H1 (cell line): ENCODE measurements around the gene FAM234A. TPM values are rescaled to one million over a fixed set of nuclear protein-coding genes. Genes with fewer than 3 reads are reported as not detected.

ENCODE experiments used
- CTCF ChIA-PET: fragments of 300-600 bp; sonication (Branson Sonifier 250); formaldehyde crosslinking; loops from one replicate; lab custom pipeline; 2021; ENCODE audit not compliant: partially characterized antibody; lab: Charles Lee
- POLR2A ChIA-PET: fragments of 300-600 bp; sonication (Branson Sonifier 250); formaldehyde crosslinking; loops from one replicate; lab custom pipeline; 2021; ENCODE audit warnings: inconsistent platforms; ENCODE audit not compliant: partially characterized antibody; lab: Charles Lee
- DNase-seq, 2 experiments: peaks; one replicate each; pipeline versions ENCODE4 v3.0.0 to v3.0.0-alpha.2; 2010 to 2022; ENCODE audit warnings: low spot score in 2 of 2, low read depth in 1 of 2, mixed read lengths in 1 of 2
- FAIRE-seq: peaks from 2 replicates; lab custom pipeline; 2011; peaks lifted over from hg19 to GRCh38; lab: Jason Lieb, UNC
- H2AFZ ChIP-seq: 2 replicates; pipeline ENCODE4 v1.8.1; 2012; ENCODE audit warnings: low read length, inconsistent platforms
- H2AK5ac ChIP-seq: 2 replicates; pipeline ENCODE4 v1.6.1; 2013; ENCODE audit warnings: low read depth, low read length
- H2BK120ac ChIP-seq: replicated peaks from 2 replicates; pipeline ENCODE3; 2013; ENCODE audit warnings: low read depth, low read length, inconsistent platforms
- H2BK12ac ChIP-seq: 2 replicates; pipeline ENCODE4 v1.6.1; 2013; ENCODE audit warnings: low read depth, low read length
- H2BK15ac ChIP-seq: 2 replicates; pipeline ENCODE4 v1.6.1; 2013; ENCODE audit warnings: low read length
- H2BK20ac ChIP-seq: 2 replicates; pipeline ENCODE4 v1.6.1; 2013; ENCODE audit warnings: low read length
- H2BK5ac ChIP-seq: 2 replicates; pipeline ENCODE4 v1.6.1; 2013; ENCODE audit warnings: low read depth, low read length
- H3K14ac ChIP-seq: 2 replicates; pipeline ENCODE4 v1.6.1; 2013; ENCODE audit warnings: inconsistent platforms; ENCODE audit not compliant: insufficient read length
- H3K18ac ChIP-seq: 2 replicates; pipeline ENCODE4 v1.6.1; 2013; ENCODE audit warnings: low read length; ENCODE audit errors: extremely low read depth
- H3K23ac ChIP-seq: 2 replicates; pipeline ENCODE4 v1.6.1; 2013; ENCODE audit warnings: inconsistent platforms; ENCODE audit not compliant: insufficient read length
- H3K23me2 ChIP-seq: 2 replicates; pipeline ENCODE4 v1.6.1; 2013; ENCODE audit warnings: low read depth, low read length
- H3K27ac ChIP-seq: 2 replicates; pipeline ENCODE4 v1.6.1; 2011; ENCODE audit warnings: low read depth, low read length, inconsistent platforms
- H3K27me3 ChIP-seq, 4 experiments: replicated peaks in 1 of 4; 1 replicate in 1 of 4; 2 replicates in 3 of 4; pipeline versions ENCODE4 v1.6.1 to v1.8.1; 2011 to 2013; ENCODE audit warnings: low read length in 3 of 4, mild to moderate bottlenecking in 3 of 4, inconsistent platforms in 2 of 4, mixed read lengths in 2 of 4, moderate library complexity in 1 of 4; ENCODE audit not compliant: control insufficient read depth in 3 of 4, insufficient read depth in 3 of 4; ENCODE audit errors: extremely low read depth in 1 of 4
- H3K36me3 ChIP-seq, 4 experiments: 2 replicates each; pipeline versions ENCODE4 v1.6.1 to v1.8.1; 2011 to 2013; ENCODE audit warnings: mild to moderate bottlenecking in 4 of 4, low read length in 3 of 4, moderate library complexity in 2 of 4, control low read depth in 1 of 4, inconsistent platforms in 1 of 4; ENCODE audit not compliant: insufficient read depth in 4 of 4, control insufficient read depth in 2 of 4
- H3K4ac ChIP-seq: replicated peaks from 2 replicates; pipeline ENCODE3; 2013; ENCODE audit warnings: low read length, low read depth, mixed read lengths, inconsistent platforms; ENCODE audit not compliant: insufficient read length
- H3K4me1 ChIP-seq, 4 experiments: replicated peaks in 1 of 4; 1 replicate in 1 of 4; 2 replicates in 3 of 4; pipeline versions ENCODE4 v1.6.1 to v1.8.1; 2011 to 2013; ENCODE audit warnings: low read length in 3 of 4, inconsistent platforms in 2 of 4, mixed read lengths in 1 of 4; ENCODE audit not compliant: insufficient read depth in 4 of 4, control insufficient read depth in 3 of 4
- H3K4me2 ChIP-seq, 2 experiments: 2 replicates each; pipeline versions ENCODE4 v1.6.1 to v1.8.1; 2011 to 2013; ENCODE audit warnings: low read depth in 2 of 2, low read length in 2 of 2, control low read depth in 1 of 2, inconsistent platforms in 1 of 2, mild to moderate bottlenecking in 1 of 2; ENCODE audit not compliant: insufficient read depth in 1 of 2
- H3K4me3 ChIP-seq, 4 experiments: fragments of 200-600, 300-600 bp in 1 of 4; sonication (generic), shearing (Covaris generic), sonication (Bioruptor Twin) in 1 of 4; 2 replicates each; pipeline versions ENCODE4 v1.5.1 to v1.8.1; 2011 to 2016; ENCODE audit warnings: low read length in 4 of 4, low read depth in 3 of 4, control low read depth in 2 of 4, inconsistent platforms in 2 of 4, mild to moderate bottlenecking in 2 of 4, mixed read lengths in 1 of 4, moderate library complexity in 1 of 4; ENCODE audit not compliant: insufficient read depth in 2 of 4; ENCODE audit errors: extremely low read depth in 1 of 4
- H3K56ac ChIP-seq: replicated peaks from 2 replicates; pipeline ENCODE3; 2013; ENCODE audit warnings: low read depth, mild to moderate bottlenecking, mixed read lengths, low read length, inconsistent platforms; ENCODE audit not compliant: insufficient read length
- H3K79me1 ChIP-seq: 2 replicates; pipeline ENCODE4 v1.6.1; 2013; ENCODE audit warnings: low read depth, low read length, control low read depth
- H3K79me2 ChIP-seq, 2 experiments: 2 replicates each; pipeline versions ENCODE4 v1.6.1 to v1.8.1; 2012 to 2013; ENCODE audit warnings: low read length in 2 of 2, mild to moderate bottlenecking in 2 of 2, inconsistent platforms in 1 of 2; ENCODE audit not compliant: insufficient read depth in 2 of 2, control insufficient read depth in 1 of 2
- H3K9ac ChIP-seq, 4 experiments: replicated peaks in 1 of 4; 1 replicate in 1 of 4; 2 replicates in 3 of 4; pipeline versions ENCODE4 v1.6.1 to v1.8.1; 2011 to 2013; ENCODE audit warnings: low read depth in 3 of 4, low read length in 3 of 4, control low read depth in 2 of 4, mild to moderate bottlenecking in 2 of 4, moderate library complexity in 2 of 4, inconsistent platforms in 1 of 4; ENCODE audit errors: extremely low read depth in 1 of 4
- H3K9me3 ChIP-seq, 2 experiments: 2 replicates each; pipeline versions ENCODE4 v1.6.1 to v1.8.1; 2012 to 2013; ENCODE audit warnings: mild to moderate bottlenecking in 2 of 2, moderate library complexity in 2 of 2, control low read depth in 1 of 2, inconsistent platforms in 1 of 2, low read depth in 1 of 2, low read length in 1 of 2, mixed read lengths in 1 of 2; ENCODE audit not compliant: insufficient read depth in 2 of 2
- H4K20me1 ChIP-seq, 2 experiments: replicated peaks in 1 of 2; 2 replicates each; pipeline versions ENCODE3 to v1.8.1; 2011 to 2013; ENCODE audit warnings: inconsistent platforms in 2 of 2, low read length in 2 of 2, mild to moderate bottlenecking in 1 of 2; ENCODE audit not compliant: insufficient read depth in 2 of 2, control insufficient read depth in 1 of 2
- H4K5ac ChIP-seq: 2 replicates; pipeline ENCODE4 v1.6.1; 2013; ENCODE audit warnings: low read length, low read depth, mixed read lengths, inconsistent platforms; ENCODE audit not compliant: insufficient read length
- H4K8ac ChIP-seq: 2 replicates; pipeline ENCODE4 v1.8.0; 2013; ENCODE audit warnings: mild to moderate bottlenecking, moderate library complexity, low read length, inconsistent platforms; ENCODE audit not compliant: insufficient read depth; ENCODE audit errors: extremely low read depth
- H4K91ac ChIP-seq: replicated peaks from 2 replicates; pipeline ENCODE3; 2013; ENCODE audit warnings: low read length, mixed read lengths, inconsistent platforms; ENCODE audit not compliant: insufficient read length
- ATF3 ChIP-seq: IDR thresholded peaks from 2 replicates; pipeline ENCODE4 v1.6.1; 2011; ENCODE audit warnings: low read depth, mild to moderate bottlenecking, low read length; ENCODE audit not compliant: insufficient read depth
- BRCA1 ChIP-seq: IDR thresholded peaks from 2 replicates; pipeline ENCODE4 v1.6.1; 2012; ENCODE audit warnings: low read depth, low read length, improper control_type of control experiment
- CBX8 ChIP-seq: fragments of 300-800, 300-1000 bp; sonication (generic); IDR thresholded peaks from 2 replicates; pipeline ENCODE4 v1.7.1; 2016; ENCODE audit warnings: low read depth, low read length, borderline replicate concordance
- CTBP2 ChIP-seq: IDR thresholded peaks from 2 replicates; pipeline ENCODE4 v1.7.0; 2011; ENCODE audit warnings: borderline replicate concordance, mild to moderate bottlenecking, moderate library complexity, mixed read lengths, low read length; ENCODE audit not compliant: insufficient read depth, insufficient read length
- EP300 ChIP-seq, 2 experiments: IDR thresholded peaks; 1 replicate in 1 of 2; 2 replicates in 1 of 2; pipeline ENCODE4 v1.6.1; 2011 to 2012; ENCODE audit warnings: low read depth in 2 of 2, low read length in 2 of 2, mild to moderate bottlenecking in 2 of 2, borderline replicate concordance in 1 of 2, inconsistent platforms in 1 of 2, moderate library complexity in 1 of 2
- KDM5A ChIP-seq: fragments of 200-600 bp; IDR thresholded peaks from 2 replicates; pipeline ENCODE4 v1.7.1; 2012; ENCODE audit warnings: mild to moderate bottlenecking, low read length, inconsistent platforms, mixed read lengths
- NANOG ChIP-seq: IDR thresholded peaks from 2 replicates; pipeline ENCODE4 v1.6.1; 2011; ENCODE audit warnings: low read length, low read depth, mild to moderate bottlenecking, inconsistent platforms; ENCODE audit not compliant: insufficient read depth, poor library complexity, severe bottlenecking
- RNF2 ChIP-seq: fragments of 200-900, 300-1000 bp; sonication (generic); IDR thresholded peaks from 2 replicates; pipeline ENCODE4 v1.7.1; 2016; ENCODE audit warnings: borderline replicate concordance, low read depth, mild to moderate bottlenecking, antibody characterized with exemption, low read length; ENCODE audit not compliant: poor library complexity, severe bottlenecking; ENCODE audit errors: missing control alignments
- SIX5 ChIP-seq: IDR thresholded peaks from 2 replicates; pipeline ENCODE4 v1.6.1; 2011; ENCODE audit warnings: mild to moderate bottlenecking, low read depth, low read length
- SUZ12 ChIP-seq: fragments of 200-600 bp; sonication (generic); IDR thresholded peaks from 2 replicates; pipeline ENCODE4 v1.6.1; 2012; ENCODE audit warnings: mild to moderate bottlenecking, inconsistent platforms, low read length, moderate library complexity, mixed read lengths
- TEAD4 ChIP-seq: IDR thresholded peaks from 2 replicates; pipeline ENCODE4 v1.6.1; 2012; ENCODE audit warnings: low read depth, low read length, inconsistent platforms, mixed read lengths
- YY1 ChIP-seq: IDR thresholded peaks from 2 replicates; pipeline ENCODE4 v1.6.1; 2011; ENCODE audit warnings: low read depth, mild to moderate bottlenecking, low read length
- WGBS, 2 experiments: shearing (Covaris generic) in 1 of 2; methylation state at CpG; one replicate each; pipeline versions ENCODE4 v1.1.6 to v1.1.7; 2013 to 2015; ENCODE audit warnings: low lambda C conversion rate in 2 of 2, mixed read lengths in 2 of 2, inconsistent platforms in 1 of 2, low coverage in 1 of 2, missing lambda C conversion rate in 1 of 2; ENCODE audit not compliant: insufficient replicate concordance in 2 of 2, insufficient coverage in 1 of 2, insufficient read length in 1 of 2; ENCODE audit errors: extremely low coverage in 1 of 2, missing lambda C conversion rate in 1 of 2; 5-methylcytosine and 5-hydroxymethylcytosine counted together
- polyA plus RNA-seq, 7 experiments: library from polyadenylated mRNA; depleted of rRNA in 3 of 7; stranded (reverse) in 5 of 7; unstranded in 2 of 7; fragments of >200 nt in 5 of 7; fragments of 200-250 nt in 2 of 7; gene quantifications; 1 replicate in 5 of 7; 2 replicates in 1 of 7; 4 replicates in 1 of 7; pipeline versions ENCODE4 v1.2.1 to v1.2.3, GENCODE V29; 2011 to 2013; ENCODE audit warnings: missing spikeins in 2 of 7, mixed read lengths in 2 of 7
- total RNA-seq: library from RNA; stranded (reverse); fragmentation: NEBNext Ultra II Directional; extraction: Animal tissue kit (Norgen Biotek cat#: 25700); gene quantifications from 2 replicates; pipeline ENCODE4 v1.2.1, GENCODE V29; 2021

Gene FAM234A
- total and polyA plus RNA-seq, 2 of the 8 experiments (the other 6 are each of a cell fraction or from before 2014, with no cell fraction given), result 80.6 to 104 TPM

GRCh38 chr16:289395-289997 lies 54.9 kb downstream of the FAM234A start:
- H3K27ac ChIP-seq, result no peak overlapping the region
- DNase-seq (no peak), FAIRE-seq (no peak)
- H4K5ac ChIP-seq, result no peak overlapping the region
- no peaks in the 10 kb centered on the region for H3K4me1 ChIP-seq
- H3K79me2 ChIP-seq, result no peaks in the 10 kb centered on the region
- CTCF ChIA-PET, result no interaction called here
- H2BK20ac ChIP-seq, result no peak overlapping the region
- H3K23me2 ChIP-seq, result no peaks in the 10 kb centered on the region
- 97% methylated on average over 22 of the region's 22 CpGs; no CpG with 5 or more reads in 1 of the 2 experiments for WGBS, 2 experiments
- H4K91ac ChIP-seq, result no peak overlapping the region
- no peak overlapping the region for H2BK5ac ChIP-seq
- no peak overlapping the region for H3K9ac ChIP-seq
- no peak overlapping the region for H3K4ac ChIP-seq
- H2AFZ ChIP-seq, result no peak overlapping the region
- H3K23ac ChIP-seq, result no peak overlapping the region
- H2AK5ac ChIP-seq, result no peak overlapping the region
- no peak overlapping the region for H3K18ac ChIP-seq
- no peak overlapping the region for H3K4me2 ChIP-seq
- H3K4me3 ChIP-seq, result no peak overlapping the region
- peaks cover 7 to 24% (median 8%) of the 10 kb centered on the region in 4 experiments; a peak in 6 of 8 replicates for H3K36me3 ChIP-seq
- H2BK12ac ChIP-seq, result no peak overlapping the region
- no peaks in the 10 kb centered on the region for H3K27me3 ChIP-seq
- POLR2A ChIA-PET, result interaction anchor here (0.5 kb wide), 1 partner anchor 106 kb away, joined by 3 read pairs; no protein-coding TSS in a partner anchor
- no peaks in the 10 kb centered on the region; the same call in 1 of the 2 replicates for H3K79me1 ChIP-seq
- H3K56ac ChIP-seq, result no peak overlapping the region
- H4K20me1 ChIP-seq, result peaks cover 0 to 6% of the 10 kb centered on the region in 2 experiments
- H3K14ac ChIP-seq, result no peak overlapping the region
- H3K9me3 ChIP-seq, result peaks cover 0 to 5% of the 10 kb centered on the region in 2 experiments; a peak in 1 of 4 replicates
- no peak overlapping the region; the same call in 1 of the 2 replicates for H4K8ac ChIP-seq
- H2BK15ac ChIP-seq, result no peak overlapping the region
- H2BK120ac ChIP-seq, result no peak overlapping the region
- TF ChIP-seq YY1, result no peak
- TF ChIP-seq SIX5, result no peak
- no peak for TF ChIP-seq ATF3
- no peak for TF ChIP-seq BRCA1
- TF ChIP-seq TEAD4, result no peak
- TF ChIP-seq RNF2, result no peak
- no peak for TF ChIP-seq KDM5A
- TF ChIP-seq CBX8, result no peak
- no peak for TF ChIP-seq EP300 (IDR thresholded peaks at IDR 0.05; ENCODE audit: borderline replicate concordance in 1 of 2, low read depth in 2 of 2, low read length in 2 of 2)
- no peak for TF ChIP-seq NANOG
- no peak for TF ChIP-seq CTBP2
- TF ChIP-seq SUZ12, result no peak
